ES-I3 (cell line): Measurements from ENCODE around the gene GRIN2D.
"Not testable (repeated sequence)": the region's sequence is repeated elsewhere in the genome, so short reads cannot be mapped to it uniquely, and the experiment has no call there.

ENCODE experiments used
- H3K36me3 ChIP-seq: 2 replicates; pipeline ENCODE4 v1.6.1; 2013; ENCODE audit warnings: mild to moderate bottlenecking, low read length, control low read depth, moderate library complexity; ENCODE audit not compliant: insufficient read depth
- H3K4me1 ChIP-seq: 2 replicates; pipeline ENCODE4 v1.6.1; 2013; ENCODE audit warnings: mild to moderate bottlenecking, control low read depth, low read length; ENCODE audit not compliant: insufficient read depth
- H3K9ac ChIP-seq: 2 replicates; pipeline ENCODE4 v1.6.1; 2013; ENCODE audit warnings: low read depth, mild to moderate bottlenecking, low read length, moderate library complexity
- H3K9me3 ChIP-seq: 2 replicates; pipeline ENCODE4 v1.6.1; 2013; ENCODE audit warnings: mild to moderate bottlenecking, low read length, moderate library complexity; ENCODE audit not compliant: control insufficient read depth, insufficient read depth

GRIN2D gene

GRCh38 chr19:48363810-48364597 is 29.5 kb upstream of the GRIN2D start, which contains the start of the genes SYNGR4 and TMEM143:
SYNGR4 (plus strand) TSS chr19:48364367; CDS start chr19:48365843, 1,476 bp downstream.
TMEM143 (minus strand) TSS chr19:48363940; CDS start chr19:48363920, 20 bp downstream.
- Histone ChIP-seq H3K4me1 (no peaks in the 10 kb centered on the region), H3K9ac (peak within 1 kb of the TSS; percentile 68), H3K9me3 (no peaks in the 10 kb centered on the region), H3K36me3 (no peaks in the 10 kb centered on the region)

- H3K9me3 ChIP-seq: no peaks in the 10 kb centered on the region
- peak overlapping the region; percentile 32 for H3K9ac ChIP-seq
- H3K36me3 ChIP-seq: no peaks in the 10 kb centered on the region
- no peaks in the 10 kb centered on the region for H3K4me1 ChIP-seq
Measured at GRCh38 chr19:48364598-48365348, 28.7 kb upstream of the GRIN2D start.

GRCh38 chr19:48365602-48366001 is 27.9 kb upstream of the GRIN2D start:
- H3K9ac ChIP-seq: no peak overlapping the region
- no peaks in the 10 kb centered on the region for H3K36me3 ChIP-seq
- no peaks in the 10 kb centered on the region for H3K9me3 ChIP-seq
- no peaks in the 10 kb centered on the region for H3K4me1 ChIP-seq

GRCh38 chr19:48367855-48368254 is 25.6 kb upstream of the GRIN2D start:
- Histone ChIP-seq H3K9ac (no peak overlapping the region), H3K4me1 (no peaks in the 10 kb centered on the region), H3K9me3 (no peaks in the 10 kb centered on the region), H3K36me3 (no peaks in the 10 kb centered on the region)

GRCh38 chr19:48368936-48369335 is 24.5 kb upstream of the GRIN2D start:
- Histone ChIP-seq H3K36me3 (no peaks in the 10 kb centered on the region), H3K9me3 (no peaks in the 10 kb centered on the region), H3K9ac (no peak overlapping the region), H3K4me1 (no peaks in the 10 kb centered on the region)

GRCh38 chr19:48370955-48371354 is 22.5 kb upstream of the GRIN2D start:
- Histone ChIP-seq H3K4me1 (no peaks in the 10 kb centered on the region), H3K9me3 (no peaks in the 10 kb centered on the region), H3K36me3 (no peaks in the 10 kb centered on the region), H3K9ac (no peak overlapping the region)

- H3K9me3 ChIP-seq: no peaks in the 10 kb centered on the region
- H3K9ac ChIP-seq: no peak overlapping the region
- no peaks in the 10 kb centered on the region for H3K4me1 ChIP-seq
- no peaks in the 10 kb centered on the region for H3K36me3 ChIP-seq
Measured at GRCh38 chr19:48371367-48371766, 22.1 kb upstream of the GRIN2D start.

- H3K9me3 ChIP-seq, H3K4me1 ChIP-seq, H3K9ac ChIP-seq, H3K36me3 ChIP-seq: not testable (repeated sequence)
Measured at GRCh38 chr19:48371771-48372170, 21.7 kb upstream of the GRIN2D start.

GRCh38 chr19:48372904-48373303 is 20.6 kb upstream of the GRIN2D start:
- Histone ChIP-seq H3K36me3 (no peaks in the 10 kb centered on the region), H3K9me3 (no peaks in the 10 kb centered on the region), H3K9ac (no peak overlapping the region), H3K4me1 (no peaks in the 10 kb centered on the region)

GRCh38 chr19:48373567-48373966 is 19.9 kb upstream of the GRIN2D start:
- H3K36me3 ChIP-seq: no peaks in the 10 kb centered on the region
- no peaks in the 10 kb centered on the region for H3K4me1 ChIP-seq
- H3K9ac ChIP-seq: no peak overlapping the region
- no peaks in the 10 kb centered on the region for H3K9me3 ChIP-seq

- H3K36me3 ChIP-seq: 0 out of 2 replicates have a peak, but pooled peaks cover 3% of the 10 kb centered on the region
- H3K4me1 ChIP-seq: no peaks in the 10 kb centered on the region
- H3K9ac ChIP-seq: no peak overlapping the region
- H3K9me3 ChIP-seq: no peaks in the 10 kb centered on the region
Measured at GRCh38 chr19:48378194-48378570, 15.3 kb upstream of the GRIN2D start.

GRCh38 chr19:48379058-48379457 is 14.4 kb upstream of the GRIN2D start:
- Histone ChIP-seq H3K4me1 (no peaks in the 10 kb centered on the region), H3K9ac (no peak overlapping the region), H3K36me3 (peaks cover 12% of the 10 kb centered on the region; the same call in 1 of the 2 replicates), H3K9me3 (no peaks in the 10 kb centered on the region)

GRCh38 chr19:48381178-48381950 is 12.1 kb upstream of the GRIN2D start:
- no peaks in the 10 kb centered on the region for H3K4me1 ChIP-seq
- H3K9me3 ChIP-seq: no peaks in the 10 kb centered on the region
- no peak overlapping the region for H3K9ac ChIP-seq
- peaks cover 23% of the 10 kb centered on the region for H3K36me3 ChIP-seq

GRCh38 chr19:48382286-48382685 is 11.2 kb upstream of the GRIN2D start:
- H3K9me3 ChIP-seq: no peaks in the 10 kb centered on the region
- no peak overlapping the region for H3K9ac ChIP-seq
- H3K4me1 ChIP-seq: no peaks in the 10 kb centered on the region
- H3K36me3 ChIP-seq: peaks cover 26% of the 10 kb centered on the region
